ENCODE results near the gene AGFG1.

AGFG1 gene

GRCh38 chr2:227462462-227462951, 9.4 kb upstream of the AGFG1 start:
- no peak for DNase-seq

GRCh38 chr2:227462972-227463931, 8.7 kb upstream of the AGFG1 start:
- no peak for DNase-seq

DNA sequence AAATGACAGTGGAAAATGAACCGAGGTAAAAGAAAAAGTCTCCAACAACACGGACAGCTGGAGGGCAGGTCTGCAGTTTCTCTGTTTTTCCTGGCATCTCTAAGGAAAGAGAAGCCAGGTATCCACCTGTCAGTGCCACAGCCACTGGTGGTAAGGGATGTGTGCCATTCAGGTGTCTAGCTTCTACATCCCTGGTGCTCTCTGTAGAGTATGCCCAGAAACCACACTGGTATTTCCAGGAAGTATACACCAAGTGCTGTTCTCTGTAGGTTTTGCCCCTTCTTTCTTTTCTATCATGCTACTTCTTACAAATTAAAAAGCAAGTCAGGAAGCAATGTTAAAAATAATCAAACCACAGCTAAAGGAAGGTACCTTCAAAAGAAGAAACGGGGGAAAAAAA, 7.6 kb upstream of the AGFG1 start:
- DNase-seq, result no peak

DNA sequence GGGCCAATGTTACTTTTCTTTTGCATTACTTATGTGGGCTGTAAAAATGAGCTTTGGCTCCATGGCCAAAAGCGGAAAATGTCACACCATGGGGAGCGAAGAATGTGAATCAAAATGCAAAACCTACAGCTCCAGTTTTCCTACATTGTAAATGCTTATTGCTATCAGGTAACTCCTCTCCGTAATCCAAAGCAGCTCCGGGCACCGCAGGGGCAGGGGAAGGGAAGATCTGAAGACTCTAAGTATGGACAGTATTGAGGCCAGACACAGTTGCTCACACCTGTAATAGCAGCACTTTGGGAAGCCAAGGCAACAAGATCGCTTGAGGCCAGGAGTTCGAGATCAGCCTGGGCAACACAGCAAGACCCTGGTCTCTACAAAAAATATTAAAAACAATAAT, 7.1 kb upstream of the AGFG1 start:
- DNase-seq, result no peak

DNA sequence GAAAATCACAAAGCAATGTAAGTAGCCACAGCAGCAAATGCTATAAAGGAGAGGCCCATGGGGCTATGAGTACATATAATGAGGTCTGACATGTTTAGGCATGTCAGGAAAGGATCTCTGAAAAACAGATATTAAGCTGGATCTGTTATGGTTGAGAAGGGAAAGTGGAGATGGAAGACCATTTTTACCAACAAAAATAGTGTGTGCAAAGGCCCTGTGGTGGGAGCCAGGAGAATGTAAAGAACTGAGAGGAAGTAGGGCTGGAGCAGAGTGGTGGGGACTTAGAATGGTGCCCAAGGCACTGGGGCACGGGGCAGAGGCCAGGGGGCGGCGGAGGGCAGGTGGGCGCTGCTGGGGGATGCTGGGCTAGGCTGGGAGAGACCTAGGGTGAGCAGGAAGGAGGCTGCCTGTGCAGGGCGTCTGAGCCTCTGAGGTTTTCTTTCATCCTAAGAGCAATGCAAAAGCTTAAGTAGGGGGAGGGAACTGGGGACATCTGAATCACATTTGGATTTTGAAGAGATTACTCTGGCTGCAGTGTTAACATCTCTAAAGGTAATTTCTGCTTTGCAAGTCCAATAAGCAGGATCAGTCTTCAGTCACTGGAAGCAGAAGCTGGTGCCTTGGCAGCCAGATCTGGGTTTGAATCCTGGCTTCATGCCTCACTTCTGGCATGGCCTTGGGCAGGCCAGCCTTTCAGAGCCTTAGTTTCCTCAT, 4.9 kb upstream of the AGFG1 start:
- DNase-seq, result no peak

DNA sequence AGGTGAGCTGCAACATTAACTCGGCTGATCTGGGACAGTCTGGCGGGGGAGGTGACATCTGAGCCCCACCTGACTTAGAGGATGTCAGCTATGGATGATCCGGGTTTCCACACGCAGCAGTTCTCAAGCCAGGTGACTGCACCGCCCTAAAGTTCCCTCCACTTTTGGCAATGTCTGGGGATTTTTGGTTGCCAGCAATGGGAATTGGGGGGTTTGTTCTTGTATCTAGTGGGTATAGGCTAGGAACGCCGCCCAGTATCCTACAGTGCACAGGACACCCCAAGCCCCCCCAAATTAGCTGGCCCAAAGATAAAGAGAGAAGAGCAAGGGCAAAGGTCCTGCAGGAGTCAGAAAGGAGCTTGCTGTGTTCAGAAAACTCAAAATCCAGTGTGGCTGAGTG, 544 bp upstream of the AGFG1 start:
- no peak for DNase-seq

GRCh38 chr2:227472265-227473121, 537 bp downstream of the AGFG1 start:
- no peak for DNase-seq

GRCh38 chr2:227473122-227473461, 1.1 kb downstream of the AGFG1 start:
- DNase-seq, result no peak

GRCh38 chr2:227473806-227474205, 1.9 kb downstream of the AGFG1 start:
- DNase-seq, result no peak

DNA sequence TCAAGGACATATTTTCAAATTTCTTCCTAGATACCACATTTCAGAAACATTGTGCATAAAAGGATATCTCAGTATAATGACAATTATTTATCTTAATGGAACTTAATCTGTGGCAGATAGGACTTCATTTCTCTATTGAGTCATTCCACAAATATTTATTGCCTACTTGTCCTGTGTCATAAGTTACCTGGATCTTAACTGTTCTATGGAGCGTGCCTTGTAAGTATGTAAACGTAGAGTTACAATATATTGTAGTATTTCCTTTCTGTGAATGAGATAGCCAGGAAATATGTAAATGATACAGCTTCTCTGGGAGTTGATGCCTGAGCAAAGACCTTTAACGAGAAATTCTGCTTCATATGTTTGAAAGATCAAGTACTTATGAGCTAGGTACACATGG, 2.5 kb downstream of the AGFG1 start:
- no peak for DNase-seq

DNA sequence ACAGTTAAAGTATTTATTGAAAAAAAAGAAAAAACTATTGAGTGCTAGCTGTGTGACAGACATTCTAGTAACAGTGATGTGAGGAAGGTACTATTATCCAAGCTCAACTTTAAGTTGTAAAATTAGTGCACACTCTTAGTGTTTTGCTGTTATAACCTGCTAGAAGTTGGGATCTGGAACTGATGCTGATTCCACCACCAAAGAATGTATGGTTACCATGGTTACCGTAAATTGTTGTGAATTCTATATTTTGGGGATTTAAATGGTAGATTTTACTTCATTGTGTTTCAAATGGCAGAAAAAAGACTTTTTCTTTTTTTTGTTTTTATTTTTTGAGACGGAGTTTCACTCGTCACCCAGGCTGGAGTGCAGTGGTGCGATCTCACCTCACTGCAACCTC, 5.3 kb downstream of the AGFG1 start:
- no peak for DNase-seq

DNA sequence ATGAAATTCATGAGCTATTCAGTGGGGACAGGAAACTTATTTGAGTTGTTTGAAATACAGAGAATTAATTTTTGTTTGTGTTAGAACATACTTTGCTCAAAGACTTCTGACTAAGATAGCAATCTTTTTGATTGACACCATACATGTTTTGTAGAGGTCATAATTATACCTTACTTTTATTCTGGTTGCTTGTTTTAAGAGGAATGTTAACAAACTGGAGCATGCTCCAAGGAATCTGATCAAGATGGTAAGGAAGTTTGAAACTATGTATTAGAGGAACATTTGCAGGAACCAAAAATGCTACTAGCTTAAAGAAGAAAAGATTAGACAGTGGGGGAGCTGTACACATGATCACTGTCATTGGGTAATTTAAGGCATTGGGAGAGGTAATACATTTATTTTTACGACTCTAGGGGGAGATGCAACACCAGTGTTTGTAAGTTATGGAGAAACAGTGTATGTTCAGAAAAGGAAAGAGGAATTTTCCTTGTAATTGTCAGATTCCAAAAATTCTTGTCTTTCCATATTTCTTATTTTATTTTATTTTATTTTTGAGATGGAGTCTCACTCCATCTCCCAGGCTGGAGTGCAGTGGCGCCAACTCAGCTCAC, 8.0 kb downstream of the AGFG1 start:
- DNase-seq, result peak; percentile 22

DNA sequence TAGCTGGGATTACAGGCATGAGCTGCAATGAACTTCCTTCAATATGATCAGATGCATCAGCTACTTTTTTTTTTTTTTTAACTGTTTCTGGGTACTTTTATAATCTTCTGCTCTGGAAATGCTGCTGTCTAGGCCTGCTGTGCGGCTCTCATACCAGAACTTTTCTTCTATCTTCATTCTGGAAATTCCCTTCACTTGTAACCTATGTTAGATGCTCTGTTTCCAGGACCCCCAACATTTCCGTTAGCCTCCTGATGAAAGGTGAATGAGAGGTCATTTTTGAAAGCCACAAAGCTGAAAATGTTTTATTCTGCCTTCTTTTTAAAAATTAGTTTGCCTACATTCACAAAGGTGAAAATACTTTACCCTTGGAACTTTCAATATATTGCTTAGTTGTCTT, 8.6 kb downstream of the AGFG1 start:
- DNase-seq, result no peak

DNA sequence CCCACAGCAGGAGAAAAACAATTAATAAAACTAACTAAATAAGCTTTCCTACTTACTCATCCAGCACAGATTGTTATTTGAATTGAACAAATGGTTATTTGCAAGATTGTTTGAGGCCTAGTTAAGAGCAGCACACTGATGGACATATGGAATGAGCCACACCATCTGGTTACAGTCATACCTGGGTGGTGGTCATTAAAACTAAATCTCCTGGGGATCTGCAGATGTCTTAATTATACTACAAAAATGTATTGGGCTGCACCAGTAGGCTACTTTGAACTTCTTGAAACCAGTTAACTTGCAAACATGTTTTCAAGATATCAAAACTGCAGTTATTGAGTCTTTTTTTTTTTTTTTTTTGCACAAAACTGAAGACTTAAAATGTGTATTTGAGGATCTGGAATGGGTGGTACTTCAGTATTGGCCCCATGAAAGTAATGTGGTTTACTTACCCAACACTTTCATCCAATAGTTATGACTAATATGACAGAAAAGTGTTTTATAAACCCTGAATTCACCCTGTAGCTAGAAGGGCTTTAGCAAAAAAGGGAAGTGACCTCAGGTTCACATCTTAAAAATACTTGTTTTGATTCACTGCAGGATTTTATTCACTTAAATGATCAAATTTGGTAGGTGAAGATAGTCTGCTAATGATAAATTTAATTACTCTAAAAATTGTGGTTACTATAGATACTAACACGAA, 10.8 kb downstream of the AGFG1 start:
- no peak for DNase-seq

- DNase-seq, result no peak
These were observed 13.5 kb downstream of the AGFG1 start for GRCh38 chr2:227485429-227485828.

GRCh38 chr2:227486688-227487087, 14.7 kb downstream of the AGFG1 start:
- no peak for DNase-seq

GRCh38 chr2:227488045-227488444, 16.1 kb downstream of the AGFG1 start:
- DNase-seq, result no peak

- no peak for DNase-seq
These were observed 19.4 kb downstream of the AGFG1 start for GRCh38 chr2:227491386-227491785.

GRCh38 chr2:227493524-227493923, 21.6 kb downstream of the AGFG1 start:
- no peak for DNase-seq

- DNase-seq, result no peak
These were observed 25.2 kb downstream of the AGFG1 start for GRCh38 chr2:227497158-227497557.

DNA sequence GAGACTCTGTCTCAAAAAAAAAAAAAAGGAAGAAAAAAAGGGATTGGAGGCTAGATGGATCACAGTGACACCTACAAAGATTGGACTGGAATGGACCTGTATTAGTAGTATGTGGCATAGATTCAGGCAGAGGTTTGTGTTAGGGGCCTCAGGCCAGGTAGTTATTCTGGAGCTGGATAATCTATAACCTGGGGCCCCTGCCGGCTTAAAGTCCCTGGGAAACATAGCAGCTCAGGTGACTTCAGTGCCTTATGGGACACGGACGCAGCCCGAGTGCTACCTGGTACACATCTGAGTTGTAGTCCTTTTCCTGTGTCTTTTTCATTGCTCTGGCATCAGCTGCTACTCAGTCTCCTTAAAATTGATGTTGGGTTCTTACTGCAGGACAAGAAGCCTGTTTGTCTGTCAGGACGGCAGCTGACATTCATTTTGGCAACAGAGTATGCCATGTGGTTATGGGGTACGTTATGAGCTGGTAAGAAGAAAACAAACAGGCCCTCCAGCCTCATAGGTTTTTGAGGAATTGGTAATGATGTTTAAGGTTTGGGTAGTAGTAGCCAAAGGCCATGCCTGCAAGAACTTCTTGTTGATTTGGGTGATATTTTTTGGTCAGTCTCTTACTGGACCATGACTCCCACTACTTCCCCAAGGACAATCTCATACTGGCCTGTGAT, 27.8 kb downstream of the AGFG1 start:
- DNase-seq, result no peak

GRCh38 chr2:227500301-227500630, 28.3 kb downstream of the AGFG1 start:
- DNase-seq, result no peak

Measured in NCI-H1694 treated with DMSO at 0.1 percent for 48 hours (cell line).